ENCODE data around the gene NFIC.

The NFIC gene

GRCh38 chr19:3321696-3322095, 44.7 kb upstream of the NFIC start:
- H3K9me3 ChIP-seq, result no peaks in the 10 kb centered on the region
- H3K4me3 ChIP-seq (ENCODE audit: low read depth in 1 of 2, low read length in 1 of 2), result no peak overlapping the region
- H3K4me1 ChIP-seq (ENCODE audit: control insufficient read depth in 1 of 2, insufficient read depth in 1 of 2, low read depth in 1 of 2, low read length in 1 of 2), result no peaks in the 10 kb centered on the region
- H3K36me3 ChIP-seq, result no peaks in the 10 kb centered on the region
- peaks cover 29% of the 10 kb centered on the region for H3K27me3 ChIP-seq
- H3K27ac ChIP-seq, result no peak overlapping the region
- no peak for TF ChIP-seq CTCF (IDR thresholded peaks at IDR 0.05)

GRCh38 chr19:3322199-3322978, 44.0 kb upstream of the NFIC start:
- Histone ChIP-seq H3K9me3 (no peaks in the 10 kb centered on the region), H3K4me1 (ENCODE audit: control insufficient read depth in 1 of 2, insufficient read depth in 1 of 2, low read depth in 1 of 2, low read length in 1 of 2) (no peaks in the 10 kb centered on the region), H3K27ac (no peak overlapping the region), H3K36me3 (no peaks in the 10 kb centered on the region), H3K27me3 (peaks cover 29% of the 10 kb centered on the region), H3K4me3 (ENCODE audit: low read depth in 1 of 2, low read length in 1 of 2) (no peak overlapping the region)
- no peak for TF ChIP-seq CTCF (IDR thresholded peaks at IDR 0.05)

DNA sequence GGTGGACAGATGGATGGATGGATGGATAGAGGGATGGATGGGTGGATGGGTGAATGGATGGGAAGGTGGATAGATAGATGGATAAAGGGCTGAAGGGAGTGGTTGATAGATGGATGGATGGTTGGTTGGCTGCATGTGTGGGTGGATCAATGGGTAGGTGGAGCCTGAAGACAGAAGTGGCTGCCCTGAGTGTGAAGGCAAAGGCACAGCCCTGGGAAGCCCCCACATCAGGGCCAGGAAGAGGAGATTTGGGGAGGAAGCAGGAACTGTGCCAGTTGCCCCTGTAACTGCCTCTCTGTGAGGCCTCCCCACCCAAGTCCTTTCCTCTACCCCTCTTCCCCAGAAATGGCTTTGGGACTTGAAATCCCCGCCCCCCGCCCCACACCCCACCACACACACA, 43.4 kb upstream of the NFIC start:
- no peak for TF ChIP-seq CTCF (IDR thresholded peaks at IDR 0.05)
- H3K4me3 ChIP-seq (ENCODE audit: low read depth in 1 of 2, low read length in 1 of 2), result no peak overlapping the region
- no peak overlapping the region for H3K27ac ChIP-seq
- H3K9me3 ChIP-seq, result no peaks in the 10 kb centered on the region
- peaks cover 29% of the 10 kb centered on the region for H3K27me3 ChIP-seq
- no peaks in the 10 kb centered on the region for H3K36me3 ChIP-seq
- no peaks in the 10 kb centered on the region for H3K4me1 ChIP-seq (ENCODE audit: control insufficient read depth in 1 of 2, insufficient read depth in 1 of 2, low read depth in 1 of 2, low read length in 1 of 2)

- no peaks in the 10 kb centered on the region for H3K4me1 ChIP-seq (ENCODE audit: control insufficient read depth in 1 of 2, insufficient read depth in 1 of 2, low read depth in 1 of 2, low read length in 1 of 2)
- no peaks in the 10 kb centered on the region for H3K36me3 ChIP-seq
- TF ChIP-seq CTCF (IDR thresholded peaks at IDR 0.05), result no peak
- no peak overlapping the region for H3K27ac ChIP-seq
- peaks cover 29% of the 10 kb centered on the region for H3K27me3 ChIP-seq
- no peak overlapping the region for H3K4me3 ChIP-seq (ENCODE audit: low read depth in 1 of 2, low read length in 1 of 2)
- H3K9me3 ChIP-seq, result no peaks in the 10 kb centered on the region
These were observed 42.7 kb upstream of the NFIC start for GRCh38 chr19:3323658-3324057.

DNA sequence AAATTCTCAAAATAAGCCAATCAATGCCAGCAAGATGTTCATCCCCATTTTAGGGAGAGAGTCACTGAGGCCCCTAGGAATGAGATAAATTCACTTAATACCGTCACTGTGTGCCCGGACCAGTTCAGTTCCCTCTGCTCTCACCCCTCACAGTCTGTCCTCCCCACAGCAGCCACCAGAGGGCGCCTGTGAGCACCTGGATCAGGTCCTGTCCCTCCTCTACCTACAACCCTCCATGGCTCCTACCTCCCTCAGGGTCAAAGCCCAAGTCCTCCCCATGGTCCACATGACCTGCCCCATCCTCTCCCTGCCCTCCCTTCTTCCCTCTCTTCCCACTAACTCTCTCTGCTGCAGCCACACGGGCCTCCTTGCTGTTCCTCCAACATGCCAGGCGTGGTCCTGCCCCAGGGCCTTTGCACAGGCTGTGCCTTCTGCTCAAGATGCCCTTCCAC, 42.0 kb upstream of the NFIC start:
- Histone ChIP-seq H3K36me3 (no peaks in the 10 kb centered on the region), H3K9me3 (no peaks in the 10 kb centered on the region), H3K4me1 (ENCODE audit: control insufficient read depth in 1 of 2, insufficient read depth in 1 of 2, low read depth in 1 of 2, low read length in 1 of 2) (no peaks in the 10 kb centered on the region), H3K27me3 (peaks cover 22% of the 10 kb centered on the region), H3K27ac (no peak overlapping the region), H3K4me3 (ENCODE audit: low read depth in 1 of 2, low read length in 1 of 2) (no peak overlapping the region)
- peak; percentile 79 for TF ChIP-seq CTCF (IDR thresholded peaks at IDR 0.05)
